CD4-positive, alpha-beta memory T cell (primary cell): ENCODE data around the gene ZNF3. TPM values are rescaled to one million over a fixed set of nuclear protein-coding genes. Genes with fewer than 3 reads are reported as not detected.

Experiments used
- CTCF ChIA-PET: fragments of 350-600 bp; sonication (Branson Sonifier 250); formaldehyde crosslinking; loops from one replicate; lab custom pipeline; 2021; ENCODE audit warnings: inconsistent platforms; ENCODE audit not compliant: partially characterized antibody; lab: Charles Lee
- POLR2A ChIA-PET: fragments of 350-600 bp; sonication (Branson Sonifier 250); formaldehyde crosslinking; loops from one replicate; lab custom pipeline; 2021; ENCODE audit not compliant: partially characterized antibody; lab: Charles Lee
- DNase-seq, 5 donors: peaks; one replicate each; pipeline versions ENCODE4 v3.0.0 to v3.0.0-alpha.2; 2020 to 2022; ENCODE audit warnings: mixed read lengths in 1 of 5
- H3K27ac ChIP-seq: one replicate; pipeline ENCODE4 v1.7.0; 2013; ENCODE audit warnings: low read depth, low read length
- H3K27me3 ChIP-seq: 2 replicates; pipeline ENCODE4 v1.7.0; 2013; ENCODE audit warnings: mild to moderate bottlenecking, low read length, moderate library complexity; ENCODE audit not compliant: insufficient read depth
- H3K36me3 ChIP-seq: 2 replicates; pipeline ENCODE4 v1.7.0; 2013; ENCODE audit warnings: mild to moderate bottlenecking, low read length, moderate library complexity; ENCODE audit not compliant: insufficient read depth
- H3K4me1 ChIP-seq: 2 replicates; pipeline ENCODE4 v1.7.0; 2013; ENCODE audit warnings: mild to moderate bottlenecking, low read length, moderate library complexity; ENCODE audit not compliant: insufficient read depth
- H3K4me3 ChIP-seq, 2 donors: one replicate each; pipeline ENCODE4 v1.7.0; 2013; ENCODE audit warnings: low read length in 2 of 2, mild to moderate bottlenecking in 1 of 2
- H3K9me3 ChIP-seq, 2 donors: one replicate each; pipeline ENCODE4 v1.7.0; 2013; ENCODE audit warnings: low read length in 2 of 2, control low read depth in 1 of 2; ENCODE audit not compliant: control insufficient read depth in 1 of 2
- H3K27ac Mint-ChIP-seq, 7 donors: one replicate each; pipeline ENCODE4 v1.8.0; 2020 to 2021; ENCODE audit warnings: mixed read lengths in 7 of 7, mild to moderate bottlenecking in 6 of 7, inconsistent platforms in 3 of 7, moderate library complexity in 3 of 7
- H3K27me3 Mint-ChIP-seq, 2 donors: one replicate each; pipeline ENCODE4 v1.8.0; 2020 to 2021; ENCODE audit warnings: mixed read lengths in 2 of 2
- H3K36me3 Mint-ChIP-seq, 2 donors: one replicate each; pipeline ENCODE4 v1.8.0; 2020 to 2021; ENCODE audit warnings: mixed read lengths in 2 of 2, inconsistent platforms in 1 of 2, mild to moderate bottlenecking in 1 of 2
- H3K4me1 Mint-ChIP-seq, 4 donors: one replicate each; pipeline ENCODE4 v1.8.0; 2020 to 2021; ENCODE audit warnings: mixed read lengths in 4 of 4, mild to moderate bottlenecking in 1 of 4
- H3K4me3 Mint-ChIP-seq, 8 donors: one replicate each; pipeline ENCODE4 v1.8.0; 2020 to 2021; ENCODE audit warnings: mixed read lengths in 8 of 8, mild to moderate bottlenecking in 7 of 8, moderate library complexity in 6 of 8, inconsistent platforms in 3 of 8
- H3K9me3 Mint-ChIP-seq, 8 donors: one replicate each; pipeline ENCODE4 v1.8.0; 2020 to 2021; ENCODE audit warnings: mixed read lengths in 8 of 8, mild to moderate bottlenecking in 5 of 8, inconsistent platforms in 3 of 8, moderate library complexity in 1 of 8
- intact Hi-C: fragments of 100-400 bp; cut with micrococcal nuclease; formaldehyde crosslinking; loops from one replicate; pipeline ENCODE4 v1.15.1; 2023
- polyA plus RNA-seq, 2 donors: library from polyadenylated mRNA; unstranded; fragments of 300-500 nt; fragmentation: Illumina TruSeq; gene quantifications; one replicate each; pipeline ENCODE4 v1.2.3, GENCODE V29; 2021
- total RNA-seq, 2 experiments: library from RNA; stranded (reverse); gene quantifications; one replicate each; pipeline ENCODE4 v1.2.3, GENCODE V29; 2021

Gene ZNF3
- total and polyA plus RNA-seq, 4 experiments from 2014 or later, result 11.9 to 44.8 (median 34.8) TPM

- peaks cover 38 to 64% of the 10 kb centered on the region in 2 donors for H3K36me3 Mint-ChIP-seq
- intact Hi-C loops, result no loop called here
- Histone ChIP-seq H3K36me3 (peaks cover 56% of the 10 kb centered on the region), H3K27ac (no peak overlapping the region), H3K4me3 (no peak overlapping the region), H3K4me1 (peaks cover 16% of the 10 kb centered on the region), H3K9me3 (no peaks in the 10 kb centered on the region), H3K27me3 (no peaks in the 10 kb centered on the region)
- peak in 1 of 5 donors; percentile 33 for DNase-seq
- ChIA-PET CTCF (interaction anchor here (1.6 to 3.0 kb wide), 2 partner anchors 8 to 11 kb away, joined by 4 to 19 read pairs; partner anchors contain the start of genes AP4M1 and MCM7), POLR2A (interaction anchor here (0.5 to 6.2 kb wide), 5 partner anchors 10 to 257 kb away, joined by 3 to 83 read pairs (median 3); partner anchors contain the start of genes AP4M1, LAMTOR4 and MCM7)
- H3K27me3 Mint-ChIP-seq, result no peaks in the 10 kb centered on the region
- peaks cover 15 to 38% (median 29%) of the 10 kb centered on the region in 4 donors for H3K4me1 Mint-ChIP-seq
- peaks cover 0 to 4% (median 0%) of the 10 kb centered on the region in 8 donors for H3K9me3 Mint-ChIP-seq
- peak overlapping the region in 6 of 8 donors; percentile 58 to 94 (median 78) for H3K4me3 Mint-ChIP-seq
- peak overlapping the region; percentile 39 to 90 (median 44) for H3K27ac Mint-ChIP-seq
Measured at GRCh38 chr7:100090527-100091410, 9.2 kb upstream of the ZNF3 start.

GRCh38 chr7:100089458-100090196 is 8.1 kb upstream of the ZNF3 start:
- intact Hi-C loops, result loop anchor here (10.0 kb wide), 1 partner anchor 535 kb away; the partner anchor contains the start of genes FAM200A and ZNF655
- Histone ChIP-seq H3K4me3 (peak overlapping the region; percentile 57 to 58), H3K4me1 (peaks cover 16% of the 10 kb centered on the region), H3K9me3 (no peaks in the 10 kb centered on the region), H3K36me3 (peaks cover 45% of the 10 kb centered on the region), H3K27me3 (no peaks in the 10 kb centered on the region), H3K27ac (peak overlapping the region; percentile 76)
- Mint-ChIP-seq H3K4me1 (peaks cover 15 to 35% (median 29%) of the 10 kb centered on the region in 4 donors), H3K4me3 (peak overlapping the region; percentile 86 to 94 (median 91)), H3K27me3 (no peaks in the 10 kb centered on the region), H3K27ac (peak overlapping the region; percentile 90 to 96 (median 94)), H3K36me3 (peaks cover 29 to 54% of the 10 kb centered on the region in 2 donors), H3K9me3 (peaks cover 0 to 2% (median 0%) of the 10 kb centered on the region in 8 donors)
- POLR2A ChIA-PET, result interaction anchor here (0.7 to 6.2 kb wide), 9 partner anchors 9 to 339 kb away, joined by 3 to 83 read pairs (median 3); partner anchors contain the start of genes AP4M1, CNPY4, MBLAC1 and MCM7
- no peak for DNase-seq
- CTCF ChIA-PET, result interaction anchor here (1.0 to 3.0 kb wide), 3 partner anchors 7 to 43 kb away, joined by 3 to 19 read pairs (median 4); partner anchors contain the start of genes AP4M1 and MCM7

GRCh38 chr7:100088621-100089457 is 7.3 kb upstream of the ZNF3 start, which contains the start of gene COPS6:
COPS6 (plus strand) TSS chr7:100088969; CDS start chr7:100088991, 22 bp downstream.
- peaks cover 0 to 2% (median 0%) of the 10 kb centered on the region in 8 donors for H3K9me3 Mint-ChIP-seq
- H3K27ac Mint-ChIP-seq, result peak within 1 kb of the TSS; percentile 90 to 97 (median 95)
- Histone ChIP-seq H3K36me3 (peaks cover 37% of the 10 kb centered on the region), H3K9me3 (no peaks in the 10 kb centered on the region), H3K27me3 (no peaks in the 10 kb centered on the region), H3K4me1 (peaks cover 16% of the 10 kb centered on the region), H3K27ac (peak within 1 kb of the TSS; percentile 76), H3K4me3 (peak within 1 kb of the TSS; percentile 57 to 82)
- DNase-seq, result peak; percentile 83 to 91 (median 85)
- peaks cover 15 to 35% (median 27%) of the 10 kb centered on the region in 4 donors for H3K4me1 Mint-ChIP-seq
- H3K36me3 Mint-ChIP-seq, result peaks cover 26 to 46% of the 10 kb centered on the region in 2 donors
- H3K4me3 Mint-ChIP-seq, result peak within 1 kb of the TSS; percentile 86 to 94 (median 91)
- ChIA-PET POLR2A (interaction anchor here (0.6 to 6.2 kb wide), 7 partner anchors 12 to 340 kb away, joined by 3 to 83 read pairs (median 7); partner anchors contain the start of genes AP4M1, CNPY4, MBLAC1 and MCM7), CTCF (interaction anchor here (3.0 kb wide), 1 partner anchor 13 kb away, joined by 19 read pairs; the partner anchor contains the start of genes AP4M1 and MCM7)
- no peaks in the 10 kb centered on the region for H3K27me3 Mint-ChIP-seq
- intact Hi-C loops, result loop anchor here (1.0 to 10.0 kb wide), 2 partner anchors 11 to 534 kb away; partner anchors contain the start of genes FAM200A and ZNF655

- Mint-ChIP-seq H3K4me3 (peak overlapping the region; percentile 86 to 94 (median 91)), H3K9me3 (peaks cover 0 to 2% (median 0%) of the 10 kb centered on the region in 8 donors), H3K36me3 (peaks cover 21 to 39% of the 10 kb centered on the region in 2 donors), H3K4me1 (peaks cover 14 to 35% (median 24%) of the 10 kb centered on the region in 4 donors), H3K27me3 (no peaks in the 10 kb centered on the region), H3K27ac (peak overlapping the region; percentile 90 to 97 (median 95))
- intact Hi-C loops, result loop anchor here (1.0 to 10.0 kb wide), 2 partner anchors 12 to 533 kb away; partner anchors contain the start of genes FAM200A and ZNF655
- Histone ChIP-seq H3K27me3 (no peaks in the 10 kb centered on the region), H3K9me3 (no peaks in the 10 kb centered on the region), H3K4me1 (peaks cover 16% of the 10 kb centered on the region), H3K4me3 (peak overlapping the region; percentile 57 to 82), H3K27ac (peak overlapping the region; percentile 76), H3K36me3 (peaks cover 30% of the 10 kb centered on the region)
- ChIA-PET POLR2A (interaction anchor here (0.6 to 6.2 kb wide), 7 partner anchors 13 to 340 kb away, joined by 3 to 83 read pairs (median 7); partner anchors contain the start of genes AP4M1, CNPY4, MBLAC1 and MCM7), CTCF (interaction anchor here (3.0 kb wide), 1 partner anchor 13 kb away, joined by 19 read pairs; the partner anchor contains the start of genes AP4M1 and MCM7)
- no peak for DNase-seq
Measured at GRCh38 chr7:100088095-100088620, 6.6 kb upstream of the ZNF3 start.

GRCh38 chr7:100087055-100087750 is 5.7 kb upstream of the ZNF3 start:
- POLR2A ChIA-PET, result interaction anchor here (6.2 kb wide), 1 partner anchor 14 kb away, joined by 83 read pairs; the partner anchor contains the start of genes AP4M1 and MCM7
- H3K27me3 Mint-ChIP-seq, result no peaks in the 10 kb centered on the region
- no peak for DNase-seq
- Histone ChIP-seq H3K4me1 (peaks cover 24% of the 10 kb centered on the region), H3K4me3 (no peak overlapping the region), H3K9me3 (no peaks in the 10 kb centered on the region), H3K27me3 (no peaks in the 10 kb centered on the region), H3K36me3 (peaks cover 20% of the 10 kb centered on the region), H3K27ac (no peak overlapping the region)
- intact Hi-C loops, result loop anchor here (10.0 kb wide), 1 partner anchor 532 kb away; the partner anchor contains the start of genes FAM200A and ZNF655
- peaks cover 15 to 32% of the 10 kb centered on the region in 2 donors for H3K36me3 Mint-ChIP-seq
- peaks cover 18 to 44% (median 28%) of the 10 kb centered on the region in 4 donors for H3K4me1 Mint-ChIP-seq
- peaks cover 0 to 2% (median 0%) of the 10 kb centered on the region in 8 donors for H3K9me3 Mint-ChIP-seq
- CTCF ChIA-PET, result no interaction called here
- peak overlapping the region in 6 of 8 donors; percentile 3 to 71 (median 43) for H3K4me3 Mint-ChIP-seq
- peak overlapping the region in 6 of 7 donors; percentile 70 to 90 (median 81) for H3K27ac Mint-ChIP-seq
